ENCODE measurements around the gene WFDC1.
A peak's percentile ranks its signal among the peaks of the same experiment; 100 is the strongest.

The WFDC1 gene

DNA sequence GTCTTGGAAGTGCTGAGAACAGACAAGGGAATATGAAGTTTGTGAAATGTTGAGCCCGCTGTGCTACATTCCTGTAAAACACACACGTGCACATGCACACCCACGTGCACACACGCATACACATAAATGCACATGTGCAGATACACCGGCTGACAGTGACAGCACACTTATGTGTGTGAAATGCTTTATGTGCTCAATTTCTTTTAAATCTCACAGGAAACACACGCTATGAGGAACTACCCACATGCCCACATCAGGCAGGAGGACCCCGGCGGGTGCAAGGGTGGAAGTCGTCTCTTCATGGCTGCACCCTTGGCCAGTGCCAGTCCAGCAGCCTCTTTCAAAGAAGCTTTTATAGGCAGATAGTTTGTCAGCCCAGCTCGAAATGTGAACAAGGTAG is 561 bp upstream of the WFDC1 start:
- peaks cover 22% of the 10 kb centered on the region for H3K4me1 ChIP-seq (ENCODE audit: insufficient read depth, low read length, poor library complexity, severe bottlenecking)
- H3K27me3 ChIP-seq (ENCODE audit: insufficient read depth, low read length, poor library complexity, severe bottlenecking), result no peaks in the 10 kb centered on the region
- H3K79me2 ChIP-seq (ENCODE audit: insufficient read depth, low read length), result no peaks in the 10 kb centered on the region
- no peaks in the 10 kb centered on the region for H3F3A ChIP-seq (ENCODE audit: low read depth)
- TF ChIP-seq, protein P1, sequence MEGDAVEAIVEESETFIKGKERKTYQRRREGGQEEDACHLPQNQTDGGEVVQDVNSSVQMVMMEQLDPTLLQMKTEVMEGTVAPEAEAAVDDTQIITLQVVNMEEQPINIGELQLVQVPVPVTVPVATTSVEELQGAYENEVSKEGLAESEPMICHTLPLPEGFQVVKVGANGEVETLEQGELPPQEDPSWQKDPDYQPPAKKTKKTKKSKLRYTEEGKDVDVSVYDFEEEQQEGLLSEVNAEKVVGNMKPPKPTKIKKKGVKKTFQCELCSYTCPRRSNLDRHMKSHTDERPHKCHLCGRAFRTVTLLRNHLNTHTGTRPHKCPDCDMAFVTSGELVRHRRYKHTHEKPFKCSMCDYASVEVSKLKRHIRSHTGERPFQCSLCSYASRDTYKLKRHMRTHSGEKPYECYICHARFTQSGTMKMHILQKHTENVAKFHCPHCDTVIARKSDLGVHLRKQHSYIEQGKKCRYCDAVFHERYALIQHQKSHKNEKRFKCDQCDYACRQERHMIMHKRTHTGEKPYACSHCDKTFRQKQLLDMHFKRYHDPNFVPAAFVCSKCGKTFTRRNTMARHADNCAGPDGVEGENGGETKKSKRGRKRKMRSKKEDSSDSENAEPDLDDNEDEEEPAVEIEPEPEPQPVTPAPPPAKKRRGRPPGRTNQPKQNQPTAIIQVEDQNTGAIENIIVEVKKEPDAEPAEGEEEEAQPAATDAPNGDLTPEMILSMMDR (conservative IDR thresholded peaks at IDR 0.05; ENCODE audit: low read length), result no peak
- no peak for TF ChIP-seq EZH2phosphoT487 (IDR thresholded peaks at IDR 0.05; ENCODE audit: borderline replicate concordance)
- H3K9me3 ChIP-seq (ENCODE audit: insufficient read depth, low read depth, low read length), result no peaks in the 10 kb centered on the region
- peak overlapping the region; percentile 69 for H3K4me2 ChIP-seq (ENCODE audit: low read depth, low read length, poor library complexity, severe bottlenecking)
- H3K9me2 ChIP-seq (replicated peaks; ENCODE audit: low read depth, low read length), result no peaks in the 10 kb centered on the region
- no peaks in the 10 kb centered on the region for H3K36me3 ChIP-seq (ENCODE audit: insufficient read depth, low read length)
- no peak overlapping the region for H3K9ac ChIP-seq (ENCODE audit: low read depth, low read length, poor library complexity, severe bottlenecking)
- H2AFZ ChIP-seq (ENCODE audit: low read length), result peak overlapping the region; percentile 62
- peak overlapping the region; percentile 62 for H3K4me3 ChIP-seq (ENCODE audit: low read length, poor library complexity, severe bottlenecking)
- no peaks in the 10 kb centered on the region for H4K20me1 ChIP-seq (ENCODE audit: insufficient read depth, low read length, poor library complexity, severe bottlenecking)

DNA sequence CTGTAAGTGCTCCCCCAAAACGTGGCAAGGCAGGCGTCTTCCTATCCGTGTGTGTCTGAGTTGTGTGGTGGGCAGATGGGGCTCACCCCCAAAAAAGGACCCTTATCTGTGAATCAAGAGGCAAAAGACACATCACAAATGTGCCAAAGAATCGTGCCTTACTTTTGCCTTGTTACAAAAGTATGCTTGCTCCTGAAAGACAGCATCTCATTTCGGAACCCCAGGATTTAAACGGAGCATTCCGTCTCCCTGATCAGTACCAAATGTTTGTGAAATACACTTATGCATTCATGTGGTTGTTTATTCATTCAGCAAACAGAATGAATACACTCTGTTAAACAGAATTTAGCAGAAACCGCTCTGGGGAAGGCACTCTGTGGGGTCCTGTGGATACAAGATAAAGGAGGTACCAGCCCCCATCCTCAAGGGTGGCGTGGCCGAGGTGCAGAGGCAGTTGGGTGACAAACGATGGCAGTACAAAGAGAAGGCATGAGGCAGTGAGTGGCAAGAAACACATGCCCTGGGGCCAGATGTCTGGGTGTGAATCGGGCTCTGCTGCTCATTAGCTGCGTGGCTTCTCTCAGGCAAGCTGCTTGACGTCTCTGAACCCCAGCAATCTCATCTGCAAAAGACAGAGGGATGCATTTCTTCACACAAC is 654 bp downstream of the WFDC1 start:
- Histone ChIP-seq H3K9me3 (ENCODE audit: insufficient read depth, low read depth, low read length) (no peaks in the 10 kb centered on the region), H2AFZ (ENCODE audit: low read length) (peak overlapping the region; percentile 62), H3K27me3 (ENCODE audit: insufficient read depth, low read length, poor library complexity, severe bottlenecking) (no peaks in the 10 kb centered on the region), H3K4me2 (ENCODE audit: low read depth, low read length, poor library complexity, severe bottlenecking) (peak overlapping the region; percentile 69), H3K4me1 (ENCODE audit: insufficient read depth, low read length, poor library complexity, severe bottlenecking) (peaks cover 22% of the 10 kb centered on the region), H3K36me3 (ENCODE audit: insufficient read depth, low read length) (no peaks in the 10 kb centered on the region), H4K20me1 (ENCODE audit: insufficient read depth, low read length, poor library complexity, severe bottlenecking) (no peaks in the 10 kb centered on the region), H3K9me2 (replicated peaks; ENCODE audit: low read depth, low read length) (no peaks in the 10 kb centered on the region), H3K9ac (ENCODE audit: low read depth, low read length, poor library complexity, severe bottlenecking) (peak overlapping the region; percentile 37), H3K79me2 (ENCODE audit: insufficient read depth, low read length) (no peaks in the 10 kb centered on the region), H3K4me3 (ENCODE audit: low read length, poor library complexity, severe bottlenecking) (peak overlapping the region; percentile 62), H3F3A (ENCODE audit: low read depth) (no peaks in the 10 kb centered on the region)
- no peak for TF ChIP-seq EZH2phosphoT487 (IDR thresholded peaks at IDR 0.05; ENCODE audit: borderline replicate concordance)
- TF ChIP-seq, protein P1 (conservative IDR thresholded peaks at IDR 0.05; ENCODE audit: low read length), result no peak

DNA sequence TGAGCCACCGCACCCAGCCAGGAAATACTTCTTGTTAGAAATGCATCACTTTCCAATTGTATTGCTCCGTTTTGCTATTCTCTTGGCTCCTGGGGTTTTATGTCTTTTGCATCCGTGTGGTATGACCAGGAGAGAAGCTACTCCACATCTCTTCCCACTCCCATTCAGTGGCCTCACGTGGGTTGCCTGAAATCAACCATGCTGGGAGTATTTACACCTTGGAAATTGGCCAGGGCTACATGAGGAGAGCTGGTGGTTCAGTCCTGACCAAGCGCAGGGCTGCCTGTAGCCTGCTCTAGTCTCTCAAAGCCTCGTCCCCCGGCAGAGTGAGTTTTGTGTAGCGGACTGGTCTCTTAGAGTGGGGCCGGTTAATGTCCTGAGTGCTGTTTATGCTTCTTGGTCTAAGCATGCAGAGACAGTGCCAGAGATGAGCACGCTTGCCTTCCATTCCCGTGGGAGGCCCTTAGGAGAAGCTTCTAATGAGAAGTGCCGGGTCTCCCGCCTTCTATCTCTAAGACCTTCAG is 3.8 kb downstream of the WFDC1 start:
- H3K9me2 ChIP-seq (replicated peaks; ENCODE audit: low read depth, low read length), result no peaks in the 10 kb centered on the region
- no peaks in the 10 kb centered on the region for H3K27me3 ChIP-seq (ENCODE audit: insufficient read depth, low read length, poor library complexity, severe bottlenecking)
- H3K36me3 ChIP-seq (ENCODE audit: insufficient read depth, low read length), result no peaks in the 10 kb centered on the region
- peaks cover 13% of the 10 kb centered on the region for H3K4me1 ChIP-seq (ENCODE audit: insufficient read depth, low read length, poor library complexity, severe bottlenecking)
- no peaks in the 10 kb centered on the region for H3K79me2 ChIP-seq (ENCODE audit: insufficient read depth, low read length)
- no peaks in the 10 kb centered on the region for H3F3A ChIP-seq (ENCODE audit: low read depth)
- no peak overlapping the region for H3K9ac ChIP-seq (ENCODE audit: low read depth, low read length, poor library complexity, severe bottlenecking)
- H2AFZ ChIP-seq (ENCODE audit: low read length), result no peak overlapping the region
- no peaks in the 10 kb centered on the region for H3K9me3 ChIP-seq (ENCODE audit: insufficient read depth, low read depth, low read length)
- H4K20me1 ChIP-seq (ENCODE audit: insufficient read depth, low read length, poor library complexity, severe bottlenecking), result no peaks in the 10 kb centered on the region
- H3K4me3 ChIP-seq (ENCODE audit: low read length, poor library complexity, severe bottlenecking), result no peak overlapping the region
- no peak for TF ChIP-seq EZH2phosphoT487 (IDR thresholded peaks at IDR 0.05; ENCODE audit: borderline replicate concordance)
- TF ChIP-seq, protein P1 (conservative IDR thresholded peaks at IDR 0.05; ENCODE audit: low read length), result no peak
- no peak overlapping the region for H3K4me2 ChIP-seq (ENCODE audit: low read depth, low read length, poor library complexity, severe bottlenecking)
